Epidermal melanocyte (primary cell): ENCODE measurements around the gene TECR.

ENCODE experiments used
- DNase-seq: peaks from one replicate; pipeline ENCODE4 v3.0.0; 2011; ENCODE audit warnings: low spot score; ENCODE audit not compliant: insufficient read length

The TECR gene

DNA sequence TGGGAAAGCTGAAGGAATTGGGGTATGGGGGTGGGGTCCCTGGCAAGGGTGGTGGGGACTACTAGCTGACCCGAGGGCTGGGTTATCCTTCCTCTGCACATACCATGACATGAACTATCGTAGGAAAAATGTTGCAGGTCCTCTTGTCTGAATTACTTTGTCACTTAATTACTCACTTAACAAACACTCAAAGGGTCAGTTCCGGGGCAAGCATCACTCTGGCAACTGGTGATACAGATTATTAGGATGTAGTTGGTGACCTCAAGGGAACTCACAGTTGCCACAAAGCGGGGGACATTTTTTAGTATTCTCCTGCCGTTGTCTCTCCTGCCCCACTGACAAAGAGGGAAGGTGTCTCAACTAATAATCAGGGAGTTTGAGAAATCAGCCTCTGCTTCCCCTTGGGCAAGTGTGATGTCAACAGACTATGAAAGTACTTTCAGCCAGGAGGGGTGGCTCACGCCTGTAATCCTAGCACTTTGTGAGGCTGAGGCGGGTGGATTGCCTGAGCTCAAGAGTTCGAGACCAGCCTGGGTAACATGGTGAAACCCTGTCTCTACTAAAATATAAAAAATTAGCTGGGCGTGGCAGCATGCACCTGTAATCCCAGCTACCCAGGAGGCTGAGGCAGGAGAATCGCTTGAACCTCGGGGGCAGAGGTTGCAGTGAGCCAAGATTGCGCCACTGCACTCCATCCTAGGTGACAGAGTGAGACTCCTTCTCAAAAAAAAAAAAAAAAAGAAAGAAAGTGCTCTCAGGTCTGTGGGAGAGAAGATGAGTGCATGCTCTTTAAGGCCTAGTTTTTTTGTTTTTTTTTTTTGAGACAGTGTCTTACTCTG lies 21.5 kb upstream of the TECR start:
- no peak for DNase-seq

DNA sequence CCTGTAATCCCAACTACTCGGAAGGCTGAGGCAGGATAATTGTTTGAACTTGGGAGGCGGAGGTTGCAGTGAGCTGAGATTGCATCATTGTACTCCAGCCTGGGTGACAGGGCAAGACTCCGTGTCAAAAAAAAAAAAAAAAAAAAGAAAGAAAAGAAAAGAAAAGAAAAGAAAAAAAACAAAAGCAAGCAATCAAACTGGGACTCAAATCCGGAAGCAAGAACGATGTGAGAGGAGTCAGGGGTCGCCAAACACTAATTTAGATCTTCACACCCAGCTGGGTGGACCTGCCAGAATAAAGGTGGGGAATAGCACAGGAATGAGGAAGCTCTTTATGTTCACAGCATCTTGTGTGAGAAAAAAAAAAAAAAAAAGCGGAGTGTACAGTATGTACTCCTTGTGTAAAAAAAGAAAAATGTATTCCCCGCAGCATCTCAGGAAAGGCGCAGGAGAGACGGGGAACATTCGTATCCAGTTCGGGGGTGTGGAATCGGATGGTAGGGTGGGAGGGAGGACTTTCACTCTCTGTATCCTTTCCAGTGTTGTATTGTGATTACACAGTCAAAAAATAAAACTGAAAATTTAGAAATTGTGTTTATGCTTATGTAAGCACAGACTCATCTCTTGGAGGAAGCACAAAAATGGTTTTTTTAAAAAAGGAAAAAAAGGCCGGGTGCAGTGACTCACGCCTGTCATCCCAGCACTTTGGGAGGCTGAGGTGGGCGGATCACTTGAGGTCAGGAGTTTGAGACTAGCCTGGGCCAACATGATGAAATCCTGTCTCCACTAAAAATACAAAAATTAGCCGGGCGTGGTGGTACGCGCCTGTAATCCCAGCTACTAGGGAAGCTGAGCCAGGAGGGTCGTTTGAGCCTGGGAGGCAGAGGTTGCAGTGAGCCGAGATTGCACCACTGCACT lies 18.8 kb upstream of the TECR start:
- no peak for DNase-seq

DNA sequence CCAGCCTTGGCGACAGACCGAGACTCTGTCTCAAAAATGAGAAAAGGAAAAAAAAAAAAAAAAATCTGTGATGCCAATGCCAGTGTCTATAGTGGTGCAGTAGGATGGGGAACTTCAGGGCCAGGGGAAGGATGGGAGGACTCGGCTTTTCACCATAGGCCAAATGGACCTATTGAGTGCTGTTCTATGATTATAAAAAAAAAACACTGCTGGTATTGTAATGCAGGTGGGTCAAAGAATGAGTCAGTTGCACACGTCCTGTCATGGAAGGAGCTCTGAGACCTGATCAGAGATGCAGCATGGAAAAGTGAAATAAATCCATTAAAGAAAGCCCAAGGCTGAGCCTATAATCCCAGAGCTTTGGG lies 18.2 kb upstream of the TECR start:
- no peak for DNase-seq

DNA sequence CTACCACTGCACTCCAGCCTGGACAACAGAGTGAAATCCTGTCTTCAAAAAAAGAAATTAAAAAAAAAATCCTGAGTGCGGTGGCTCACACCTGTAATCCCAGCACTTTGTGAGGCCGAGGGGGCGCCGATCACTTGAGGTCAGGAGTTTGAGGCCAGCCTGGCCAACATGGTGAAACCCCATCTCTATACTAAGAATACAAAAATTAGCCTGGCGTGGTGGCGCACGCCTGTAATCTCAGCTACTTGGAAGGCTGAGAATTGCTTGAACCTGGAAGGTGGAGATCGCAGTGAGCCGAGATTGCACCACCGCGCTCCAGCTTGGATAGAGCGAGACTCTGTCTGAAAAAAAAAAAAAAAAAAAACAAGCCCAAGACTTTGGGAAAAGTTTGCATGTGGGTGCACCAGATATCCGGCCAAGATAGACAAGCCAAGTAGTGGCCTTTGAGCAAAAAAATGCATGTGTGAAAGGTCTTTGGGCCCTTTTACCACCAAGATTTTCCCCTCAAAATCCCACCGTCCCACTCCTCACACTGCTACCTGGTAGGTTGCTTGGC lies 16.9 kb upstream of the TECR start:
- no peak for DNase-seq

DNA sequence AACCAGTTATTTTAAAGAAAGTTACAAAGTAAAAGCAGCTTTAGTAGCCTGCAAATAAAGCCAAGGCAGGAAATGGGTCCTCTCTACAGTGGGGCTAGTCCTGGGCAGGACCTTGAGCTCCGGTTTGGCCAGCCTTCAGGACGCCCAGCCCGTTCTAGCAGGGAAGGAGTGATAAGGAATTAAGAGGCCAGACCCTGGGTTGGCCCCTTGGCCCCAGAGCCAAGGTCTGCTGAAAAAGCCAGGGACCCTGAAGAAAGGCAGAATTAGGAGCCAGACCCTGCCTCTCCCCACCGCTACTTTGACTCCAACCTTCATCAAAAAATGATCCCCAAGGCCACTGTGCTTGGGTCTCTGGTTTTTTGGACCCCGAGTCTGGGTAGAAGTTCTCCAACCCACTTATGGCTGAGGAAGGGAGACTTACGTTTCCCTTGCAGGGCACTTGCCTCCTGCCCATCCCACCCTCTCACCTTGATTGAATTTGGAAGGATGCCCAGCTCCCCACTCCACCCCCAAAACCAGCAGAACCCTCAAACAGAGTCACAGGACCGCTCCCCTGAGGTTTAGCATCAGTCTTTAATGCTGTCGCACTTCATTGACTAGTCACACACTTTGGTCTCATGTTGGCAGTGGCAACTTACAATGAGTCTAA lies 15.1 kb upstream of the TECR start:
- DNase-seq, result no peak

DNA sequence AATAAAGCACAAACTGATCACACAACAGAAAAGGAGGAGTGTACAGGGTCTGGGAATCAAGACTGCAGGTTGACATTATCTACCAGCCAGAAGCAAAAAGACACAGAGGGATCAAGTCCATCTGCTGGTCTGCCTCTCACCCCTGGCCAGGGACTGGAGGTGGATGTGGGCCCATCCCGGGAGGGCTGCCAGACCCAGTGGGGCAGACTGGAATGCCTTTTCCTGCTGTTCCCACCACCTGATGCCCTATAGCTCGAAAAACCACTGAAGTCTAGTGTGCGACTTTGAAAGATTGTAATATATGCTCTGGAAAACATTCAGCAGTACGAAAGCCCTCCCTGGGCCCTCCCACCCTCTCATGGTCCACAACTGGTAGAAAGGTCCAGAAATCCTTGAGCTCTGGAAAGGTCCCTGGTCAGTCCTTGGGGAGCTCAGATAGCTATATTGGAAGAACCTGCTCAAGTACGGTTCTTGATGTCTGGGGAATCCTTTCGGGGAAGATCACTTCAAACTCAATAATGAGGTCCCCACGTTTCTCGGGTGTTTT lies 13.8 kb upstream of the TECR start:
- DNase-seq, result no peak

DNA sequence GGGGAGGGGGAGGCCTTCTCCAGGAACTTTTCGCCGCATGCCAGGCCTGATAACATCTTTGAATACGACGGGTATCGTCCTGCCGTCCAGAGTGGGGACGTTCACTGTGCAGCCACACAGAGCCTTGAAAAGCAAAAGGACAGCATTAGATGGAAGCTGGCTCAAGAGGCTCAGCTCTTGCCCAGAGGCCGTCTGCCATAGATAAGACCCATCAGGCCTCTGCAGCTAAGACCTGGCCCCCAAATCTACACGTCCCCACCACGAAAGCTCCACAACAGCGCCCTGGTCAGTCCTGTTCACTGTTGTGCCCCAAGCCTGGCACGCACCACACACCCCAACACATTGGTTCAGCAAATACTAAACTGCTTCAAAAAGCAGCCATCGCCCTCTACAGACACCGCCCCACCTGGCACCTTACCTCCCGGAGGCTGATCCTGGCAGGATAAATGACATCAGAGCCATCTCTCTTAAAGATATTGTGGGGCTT lies 13.3 kb upstream of the TECR start:
- no peak for DNase-seq

DNA sequence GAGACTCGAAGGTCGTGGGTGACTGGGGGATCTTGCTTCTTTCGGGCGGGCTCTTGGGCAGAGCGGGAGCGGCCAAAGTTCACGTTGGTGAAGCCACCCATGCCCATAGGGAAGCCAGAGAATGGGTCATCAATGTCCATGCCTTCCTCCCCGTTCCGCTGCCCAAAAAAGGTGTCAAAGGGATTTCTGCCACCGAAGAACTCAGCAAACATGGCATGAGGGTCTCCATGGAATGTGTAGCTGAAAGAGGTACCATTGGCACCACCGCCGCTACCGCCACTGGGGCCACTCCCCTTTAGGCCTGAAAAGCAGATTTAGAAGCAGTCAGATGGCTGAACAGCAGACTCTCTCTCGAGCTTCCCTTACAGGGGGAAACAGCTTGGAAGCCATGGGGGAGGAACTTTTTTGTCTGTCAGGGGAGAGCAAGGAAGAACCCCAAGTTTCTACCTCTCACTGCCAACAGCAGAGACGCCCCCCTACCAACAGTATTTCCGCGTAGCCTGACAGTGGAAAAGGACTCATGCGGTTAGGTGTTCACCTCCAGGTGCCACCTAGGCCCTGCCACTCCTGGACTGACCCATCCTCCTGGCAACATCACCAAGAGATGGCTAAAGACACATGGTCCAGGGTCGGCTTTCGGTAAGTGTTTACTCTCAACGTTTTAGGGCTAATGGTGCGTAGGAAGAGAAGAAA lies 12.5 kb upstream of the TECR start:
- peak; percentile 11 for DNase-seq

DNA sequence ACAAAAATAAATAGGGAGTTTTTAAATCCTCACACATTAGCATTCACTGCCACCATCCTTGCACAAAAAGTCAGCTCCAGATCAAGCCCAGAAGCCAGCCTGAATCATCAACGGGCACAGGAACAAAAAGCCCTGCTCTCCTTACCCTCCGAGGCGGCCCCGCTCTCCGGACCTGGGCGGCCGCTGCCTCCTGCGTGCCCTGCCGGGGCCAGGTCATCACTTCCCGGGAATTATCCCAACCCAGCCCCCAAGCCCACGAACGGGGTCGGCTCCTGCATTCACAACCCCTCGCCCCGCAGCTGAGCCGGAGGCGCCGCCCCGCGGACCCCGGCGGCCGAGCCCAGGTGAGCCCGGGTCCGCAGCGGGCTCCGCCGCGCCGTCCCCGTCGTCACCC lies 12.0 kb upstream of the TECR start:
- peak; percentile 16 for DNase-seq

DNA sequence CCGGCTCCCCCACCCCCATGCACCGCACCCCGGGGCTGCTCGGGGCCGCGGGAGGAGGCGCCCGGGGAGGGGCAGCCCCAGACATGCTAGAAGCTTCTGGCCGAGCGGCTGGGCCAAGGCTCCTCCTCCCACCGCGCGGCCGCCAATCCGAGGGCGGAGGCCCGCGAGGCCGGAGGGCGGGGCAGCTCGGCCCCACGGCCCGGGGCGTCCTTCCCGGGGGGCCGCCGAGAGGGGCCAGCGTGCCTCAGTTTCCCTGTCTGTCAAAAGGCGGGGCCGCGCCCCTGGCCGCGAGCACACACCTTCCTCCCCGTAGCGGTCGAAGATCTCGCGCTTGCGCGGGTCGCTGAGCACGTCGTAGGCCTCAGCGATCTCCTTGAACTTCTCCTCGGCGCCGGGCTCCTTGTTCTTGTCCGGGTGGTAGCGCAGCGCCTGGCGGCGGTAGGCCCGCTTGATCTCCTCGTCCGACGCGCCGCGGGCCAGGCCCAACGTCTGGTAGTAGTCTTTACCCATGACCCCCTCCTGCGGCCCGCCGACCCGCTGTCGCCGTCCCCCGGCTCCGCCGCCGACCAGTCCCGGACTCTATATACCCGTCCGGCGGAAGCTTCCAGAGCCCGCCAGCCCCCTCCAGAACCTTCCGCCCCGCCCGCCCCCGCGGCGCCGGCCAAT lies 11.4 kb upstream of the TECR start, which contains the start of gene DNAJB1:
Gene DNAJB1 (minus strand): TSS at position 558 of the 666 bp plus-strand sequence. CDS start 48 bp downstream, at position 510.
- peak; percentile 88 for DNase-seq

DNA sequence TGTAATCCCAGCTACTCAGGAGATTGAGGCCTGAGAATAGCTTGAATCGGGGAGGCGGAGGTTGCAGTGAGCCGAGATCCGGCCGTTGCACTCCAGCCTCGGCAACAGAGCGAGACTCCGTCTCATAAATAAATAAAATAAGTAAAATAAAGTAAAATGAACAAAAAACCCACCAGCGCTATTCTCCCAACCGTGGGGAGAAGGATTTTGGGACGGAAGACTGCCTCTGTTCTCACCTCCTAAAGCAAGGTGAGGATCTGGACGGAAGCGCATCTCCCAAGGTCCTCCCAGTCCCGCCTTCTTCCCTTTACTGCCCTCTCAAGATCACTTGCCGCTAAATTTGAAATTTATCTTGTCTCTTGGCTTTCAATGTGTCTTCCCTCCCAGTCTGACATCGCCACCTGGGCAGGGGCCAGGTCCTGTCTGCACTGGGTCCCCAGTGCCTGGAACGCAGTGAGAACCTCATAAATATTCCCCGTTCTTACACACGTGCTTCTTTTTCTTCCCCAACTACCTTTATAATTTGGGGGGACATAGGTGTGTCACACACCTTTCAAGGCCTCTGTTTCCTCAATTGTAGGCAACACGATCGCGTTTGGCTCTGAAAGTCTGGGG lies 10.0 kb upstream of the TECR start:
- DNase-seq, result no peak

DNA sequence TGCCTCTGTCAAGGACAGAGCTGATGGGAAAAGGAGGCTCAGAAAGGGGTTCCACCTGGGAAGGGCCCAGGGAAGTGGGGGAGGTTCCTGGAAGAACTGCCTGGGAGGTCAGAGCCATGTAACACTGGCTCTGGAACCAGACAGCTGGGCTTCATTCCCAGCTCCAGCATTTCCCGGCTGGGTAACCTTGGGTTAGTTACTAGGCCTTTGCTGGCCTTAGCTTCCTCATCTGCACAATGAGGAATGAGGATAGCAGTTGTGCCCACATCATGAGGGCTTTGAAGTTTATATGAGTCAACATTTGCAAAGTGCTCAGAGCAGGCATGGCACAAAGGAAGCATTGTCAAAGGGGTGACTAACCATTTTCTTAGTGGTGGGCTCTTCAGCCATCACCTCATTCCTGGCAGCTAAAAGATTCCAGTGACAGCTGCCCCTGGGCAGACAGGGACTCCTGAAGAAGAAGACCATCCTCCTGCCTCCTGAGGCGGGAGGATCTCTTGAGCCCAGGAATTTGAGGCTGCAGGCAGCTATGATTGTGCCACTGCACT lies 9.5 kb upstream of the TECR start:
- DNase-seq, result peak; percentile 15

DNA sequence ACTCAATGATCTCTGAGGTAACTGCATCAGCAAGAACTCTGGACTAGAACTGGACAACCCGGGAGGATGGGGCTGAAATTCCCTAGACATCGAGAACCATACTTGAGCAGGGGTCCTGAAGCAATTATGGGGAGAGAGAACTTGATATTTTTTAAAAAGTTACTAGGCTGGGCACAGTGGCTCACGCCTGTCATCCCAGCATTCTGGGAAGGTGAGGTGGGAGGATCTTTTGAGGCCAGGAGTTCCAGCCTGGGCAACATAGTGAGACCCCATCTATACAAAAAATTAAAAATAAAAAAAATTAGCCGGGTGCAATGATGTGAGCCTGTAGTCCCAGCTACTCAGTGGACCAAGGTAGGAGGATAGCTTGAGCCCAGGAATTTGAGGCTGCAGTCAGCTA lies 8.9 kb upstream of the TECR start:
- DNase-seq, result no peak

DNA sequence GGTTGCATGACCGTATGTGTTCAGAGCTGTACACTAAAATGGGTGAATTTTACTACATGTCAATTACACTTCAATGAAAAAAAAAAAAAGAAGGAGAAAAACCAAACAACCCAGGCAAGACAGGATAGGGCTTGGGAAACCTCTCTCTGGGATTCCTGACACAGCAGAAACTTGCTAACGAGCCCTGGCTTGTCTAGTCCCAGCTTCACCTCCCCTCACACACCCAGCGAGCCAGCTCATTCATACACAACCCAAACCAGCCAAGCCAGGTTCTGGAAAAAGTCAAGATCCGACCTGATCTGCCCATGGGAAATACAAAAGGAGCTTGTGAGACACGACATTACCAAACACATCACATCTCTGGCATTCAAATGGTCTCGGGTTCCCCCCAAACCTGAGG lies 3.7 kb upstream of the TECR start:
- no peak for DNase-seq

DNA sequence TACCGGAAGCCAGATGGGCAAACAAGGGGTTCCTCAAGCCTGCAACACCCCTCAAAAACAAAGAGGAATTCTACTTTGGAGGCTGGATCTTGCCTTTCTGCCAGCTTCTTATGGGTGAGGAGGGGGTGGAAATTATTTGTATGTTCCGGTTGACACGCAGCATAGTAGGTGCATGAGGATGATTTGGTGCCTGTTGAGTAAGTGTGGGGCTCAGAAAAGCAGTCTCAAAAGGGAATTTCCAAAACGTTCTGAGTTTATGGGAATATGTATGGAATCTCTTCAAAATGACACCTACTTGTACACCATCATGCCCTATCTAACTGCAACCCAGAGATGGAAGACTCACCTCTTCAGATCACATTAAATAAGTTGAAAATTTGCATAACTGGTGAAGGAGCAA lies 3.0 kb upstream of the TECR start:
- no peak for DNase-seq

DNA sequence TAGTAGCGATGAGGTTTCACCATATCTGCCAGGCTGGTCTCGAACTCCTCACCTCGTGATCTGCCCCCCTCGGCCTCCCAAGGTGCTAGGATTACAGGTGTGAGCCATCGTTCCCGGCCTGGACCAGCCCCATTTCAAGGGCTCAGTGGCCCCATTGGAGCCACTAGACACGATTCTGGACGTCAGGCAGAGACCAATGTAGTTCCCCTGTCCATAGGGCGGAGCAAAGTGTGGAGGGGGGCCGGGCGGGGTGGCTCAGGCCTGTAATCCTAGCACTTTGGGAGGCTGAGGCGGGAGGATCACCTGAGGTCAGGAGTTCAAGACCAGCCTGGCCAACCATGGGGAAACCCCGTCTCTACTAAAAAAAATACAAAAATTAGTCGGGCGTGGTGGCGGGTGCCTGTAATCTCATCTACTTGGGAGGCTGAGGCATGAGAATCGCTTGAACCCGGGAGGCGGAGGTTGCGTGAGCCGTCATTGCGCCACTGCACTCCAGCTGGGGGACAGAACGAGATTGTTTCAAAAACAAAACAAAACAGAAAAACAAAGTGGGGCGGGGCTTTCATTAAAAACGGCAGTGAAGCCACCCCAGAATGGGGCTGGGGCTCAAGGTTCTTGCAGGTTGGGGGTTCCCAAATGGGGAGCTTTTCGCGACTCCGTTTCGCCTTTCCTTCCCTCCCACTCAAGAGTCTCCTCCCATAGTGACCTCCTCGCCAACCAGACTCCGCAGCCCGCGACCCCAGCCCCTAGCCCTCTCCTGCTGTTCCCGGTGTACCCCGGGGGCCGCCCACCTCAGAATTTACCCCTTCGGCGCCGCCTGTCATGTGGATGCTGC lies 758 bp upstream of the TECR start:
- no peak for DNase-seq

DNA sequence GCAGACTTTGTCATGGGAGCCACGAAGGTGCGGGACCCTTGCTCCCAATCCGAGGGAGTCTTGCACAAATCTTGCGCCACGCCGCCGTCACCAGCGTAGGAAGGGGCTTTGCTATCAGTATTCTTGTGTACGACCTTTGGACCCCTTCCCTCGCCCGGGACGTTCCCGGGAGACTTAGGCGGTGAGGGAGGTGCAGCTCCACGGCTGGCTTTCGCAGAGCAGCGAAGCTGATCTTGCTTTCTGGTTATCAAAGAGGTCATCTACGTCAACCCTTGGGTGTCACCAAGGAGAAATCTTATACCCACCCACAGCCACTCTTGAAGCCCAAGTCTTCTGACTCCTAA lies 583 bp downstream of the TECR start:
- DNase-seq, result no peak

DNA sequence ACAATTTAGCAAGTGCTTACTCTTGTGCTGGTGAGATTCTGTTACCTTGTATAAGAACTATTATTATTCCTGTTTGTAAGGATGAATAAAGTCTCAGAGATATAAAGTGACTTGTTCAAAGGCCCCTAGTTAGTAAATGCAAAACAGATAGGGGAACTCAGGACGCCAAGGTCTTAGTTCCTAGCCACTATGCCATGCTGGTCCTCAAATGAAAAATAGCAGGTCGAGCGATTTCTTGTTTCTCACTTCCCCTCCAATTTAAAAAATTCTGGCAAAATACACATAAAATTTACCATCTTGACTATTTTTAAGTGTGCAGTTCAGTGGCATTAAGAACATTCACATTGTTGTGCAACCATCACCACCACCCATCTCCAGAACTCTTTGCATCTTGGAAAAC lies 1.1 kb downstream of the TECR start:
- no peak for DNase-seq

DNA sequence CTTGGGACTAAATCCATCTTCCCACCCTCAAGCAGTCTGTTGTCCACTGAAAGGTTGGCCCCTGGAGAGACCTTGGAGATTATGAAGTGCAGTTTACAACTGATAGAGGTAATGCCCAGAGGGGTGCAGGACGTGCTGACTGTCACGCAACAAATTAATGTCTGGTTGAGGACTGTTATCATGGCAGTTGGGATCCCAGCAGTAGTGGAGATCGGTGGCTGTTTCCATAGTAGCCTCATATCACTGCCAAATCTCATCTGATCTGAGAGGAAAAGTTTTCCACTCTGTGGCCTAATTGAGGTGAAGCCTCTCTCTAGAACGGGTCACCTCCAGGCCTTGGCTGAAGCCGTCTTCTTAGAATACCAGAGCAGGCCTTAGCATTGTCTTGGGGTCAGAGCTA lies 4.1 kb downstream of the TECR start:
- DNase-seq, result no peak
